Fibroblast of pulmonary artery (primary cell): ENCODE data around the gene ESX1.

Experiments used
- DNase-seq: peaks from one replicate; pipeline ENCODE4 v3.0.0-alpha.2; 2010; ENCODE audit warnings: low read depth
- H3K4me3 ChIP-seq: replicated peaks from 2 replicates; pipeline ENCODE4 v1.5.1; 2011; ENCODE audit warnings: low read depth, mild to moderate bottlenecking, control low read depth, low read length, moderate library complexity
- TF ChIP-seq, protein P1 (sequence below): IDR thresholded peaks from 2 replicates; pipeline ENCODE4 v1.5.1; 2011; ENCODE audit warnings: mild to moderate bottlenecking, control low read depth, low read length, inconsistent platforms; ENCODE audit errors: missing control alignments

ESX1 gene

DNA sequence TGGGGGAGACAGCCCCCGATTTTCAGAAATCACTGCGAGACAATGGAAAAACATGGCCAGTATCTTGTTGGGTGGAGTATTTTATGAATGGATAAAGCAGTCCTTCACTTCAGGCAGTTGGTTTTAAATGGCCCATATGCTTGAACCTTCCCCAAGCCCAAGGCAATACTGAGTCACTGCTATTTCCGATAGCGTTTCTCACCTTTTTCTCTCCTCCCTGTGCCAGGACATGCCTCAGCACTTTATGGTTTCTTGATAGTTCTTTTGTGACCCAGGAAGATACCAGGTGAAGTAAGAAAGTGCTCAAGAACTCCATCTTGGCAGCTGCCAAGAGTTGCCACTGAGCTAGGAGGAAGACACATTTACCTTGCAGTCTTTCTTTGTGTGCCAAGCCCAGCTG lies 26.8 kb upstream of the ESX1 start:
- TF ChIP-seq, protein P1, sequence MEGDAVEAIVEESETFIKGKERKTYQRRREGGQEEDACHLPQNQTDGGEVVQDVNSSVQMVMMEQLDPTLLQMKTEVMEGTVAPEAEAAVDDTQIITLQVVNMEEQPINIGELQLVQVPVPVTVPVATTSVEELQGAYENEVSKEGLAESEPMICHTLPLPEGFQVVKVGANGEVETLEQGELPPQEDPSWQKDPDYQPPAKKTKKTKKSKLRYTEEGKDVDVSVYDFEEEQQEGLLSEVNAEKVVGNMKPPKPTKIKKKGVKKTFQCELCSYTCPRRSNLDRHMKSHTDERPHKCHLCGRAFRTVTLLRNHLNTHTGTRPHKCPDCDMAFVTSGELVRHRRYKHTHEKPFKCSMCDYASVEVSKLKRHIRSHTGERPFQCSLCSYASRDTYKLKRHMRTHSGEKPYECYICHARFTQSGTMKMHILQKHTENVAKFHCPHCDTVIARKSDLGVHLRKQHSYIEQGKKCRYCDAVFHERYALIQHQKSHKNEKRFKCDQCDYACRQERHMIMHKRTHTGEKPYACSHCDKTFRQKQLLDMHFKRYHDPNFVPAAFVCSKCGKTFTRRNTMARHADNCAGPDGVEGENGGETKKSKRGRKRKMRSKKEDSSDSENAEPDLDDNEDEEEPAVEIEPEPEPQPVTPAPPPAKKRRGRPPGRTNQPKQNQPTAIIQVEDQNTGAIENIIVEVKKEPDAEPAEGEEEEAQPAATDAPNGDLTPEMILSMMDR = no peak
- DNase-seq = no peak
- H3K4me3 ChIP-seq = no peak overlapping the region

DNA sequence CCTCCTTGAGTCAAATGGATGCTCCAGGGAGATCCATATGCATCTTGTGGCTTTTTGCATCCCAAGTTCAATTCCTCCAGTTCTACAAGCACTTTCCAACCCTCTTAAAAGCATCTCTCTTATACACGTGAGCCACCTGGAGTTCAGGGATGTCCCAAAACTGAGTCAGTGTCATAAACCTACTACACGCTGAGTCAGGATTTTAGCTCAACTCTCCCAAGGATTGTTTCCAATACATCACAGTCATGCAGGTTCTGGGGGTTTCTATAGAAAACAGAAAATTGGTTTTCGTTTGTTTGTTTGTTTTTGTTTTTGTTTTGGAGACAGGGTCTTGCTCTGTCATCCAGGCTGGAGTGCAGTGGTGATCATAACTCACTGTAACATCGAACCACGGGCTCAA lies 25.9 kb upstream of the ESX1 start:
- DNase-seq = no peak
- TF ChIP-seq, protein P1 = no peak
- no peak overlapping the region for H3K4me3 ChIP-seq

DNA sequence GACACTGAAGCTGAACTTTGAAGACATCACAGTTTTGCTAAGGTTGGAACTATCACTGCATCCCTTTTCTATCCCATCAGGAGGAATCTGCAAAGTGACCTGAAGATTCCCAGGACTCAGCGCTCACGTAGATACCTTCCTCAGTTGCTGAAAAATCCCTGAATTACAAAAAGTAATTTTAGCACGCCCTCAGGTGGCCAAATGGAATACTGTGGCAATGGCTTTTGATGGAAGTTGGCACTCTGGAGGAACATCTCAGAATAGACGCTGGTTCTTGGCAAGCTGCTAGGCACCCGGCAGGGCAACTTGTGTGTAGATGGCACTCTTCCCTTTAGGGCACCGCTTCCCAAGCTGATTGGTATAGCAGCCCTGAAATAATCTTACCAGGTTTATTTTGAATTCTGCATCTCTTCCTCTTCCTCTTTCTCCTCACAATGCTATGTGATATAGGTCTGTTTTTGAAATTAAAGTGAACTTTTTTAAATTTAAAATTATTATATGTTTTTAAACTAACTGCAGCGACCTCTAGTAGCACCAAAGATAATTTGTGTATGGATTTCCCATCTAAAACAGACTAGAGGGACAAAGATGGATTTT lies 16.3 kb upstream of the ESX1 start:
- TF ChIP-seq, protein P1 = peak; percentile 63
- peak overlapping the region; percentile 49 for H3K4me3 ChIP-seq
- peak; percentile 46 for DNase-seq

DNA sequence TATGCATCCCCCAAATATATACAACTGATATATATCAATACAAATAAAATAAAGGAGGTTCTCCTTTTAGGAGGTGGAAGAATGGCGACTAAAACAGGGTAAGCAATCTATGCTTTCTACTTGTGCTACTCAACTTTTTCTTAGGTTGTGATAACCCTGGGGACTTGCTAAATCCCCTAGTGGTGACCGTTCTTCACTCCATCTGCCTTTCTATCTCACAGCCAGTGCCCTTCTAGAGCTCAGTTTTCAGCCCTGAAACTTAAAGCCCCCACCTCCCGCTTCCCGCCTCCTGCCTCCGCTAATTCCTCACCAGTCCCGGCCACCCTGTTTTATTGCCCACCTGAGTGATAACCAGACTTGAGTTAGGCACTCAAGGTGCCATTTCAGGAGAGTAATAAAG lies 15.5 kb upstream of the ESX1 start:
- no peak for DNase-seq
- TF ChIP-seq, protein P1 = no peak
- no peak overlapping the region for H3K4me3 ChIP-seq

DNA sequence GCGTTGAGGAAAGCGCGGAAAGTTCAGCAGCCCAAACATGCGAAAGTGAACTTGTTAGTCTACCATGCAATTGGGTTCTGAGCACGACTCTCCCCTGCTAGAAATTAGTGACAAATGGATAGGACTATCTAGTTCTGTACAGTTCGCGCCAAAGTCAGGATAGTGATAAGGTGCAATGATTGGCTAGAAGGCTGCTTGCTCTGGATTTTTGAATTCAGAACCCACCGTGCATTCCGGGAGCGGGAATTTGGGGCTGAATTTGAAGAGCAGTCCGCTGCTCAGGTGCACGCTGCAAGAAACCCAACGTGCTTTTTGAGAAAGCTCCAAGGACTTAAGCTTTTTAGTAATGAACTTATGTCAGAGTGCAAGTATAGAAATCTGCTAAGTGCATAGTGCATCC lies 732 bp upstream of the ESX1 start:
- DNase-seq = no peak
- TF ChIP-seq, protein P1 = no peak
- H3K4me3 ChIP-seq = no peak overlapping the region

DNA sequence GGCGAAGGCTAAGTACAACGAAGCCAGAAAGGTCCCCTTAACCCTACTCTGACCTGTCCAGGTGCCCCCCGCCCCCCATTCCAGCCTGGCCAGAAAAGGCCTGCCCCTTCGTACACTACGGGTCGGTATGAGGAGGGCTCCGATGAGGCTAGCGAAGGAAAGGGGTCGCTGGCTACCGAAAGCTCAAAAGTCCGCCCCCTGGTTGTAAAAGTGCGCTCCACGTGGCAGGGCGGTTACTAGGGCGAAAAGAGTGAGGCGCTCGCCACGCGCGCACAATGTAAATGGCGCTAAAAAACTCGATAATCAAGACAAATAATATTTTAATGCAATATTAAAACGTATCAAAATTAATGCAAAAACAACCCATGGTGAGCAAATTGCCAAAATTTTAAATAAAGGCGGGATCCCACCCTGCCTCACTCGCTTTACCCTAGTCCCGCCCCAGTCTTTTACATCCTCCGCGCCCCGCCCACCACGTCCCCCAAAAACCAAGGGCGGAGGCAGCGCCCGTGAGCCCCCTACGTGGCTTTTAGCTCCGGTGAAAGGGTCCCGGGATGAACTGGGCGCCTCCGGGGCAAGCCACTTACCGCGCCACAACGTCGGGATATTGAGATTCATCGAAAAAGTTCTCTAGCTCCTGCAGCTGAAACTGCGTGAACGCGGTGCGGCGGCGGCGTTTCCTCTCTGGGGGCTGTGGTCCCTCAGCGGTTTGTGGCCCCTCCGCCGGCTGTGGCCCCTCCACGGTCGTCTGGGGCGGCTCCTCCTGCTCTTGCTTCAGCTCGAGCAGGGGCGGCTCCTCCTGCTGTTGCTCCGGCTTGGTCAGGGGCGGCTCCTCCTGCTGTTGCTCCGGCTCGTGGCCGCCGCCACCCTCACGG lies 929 bp downstream of the ESX1 start:
- H3K4me3 ChIP-seq = no peak overlapping the region
- DNase-seq = no peak
- TF ChIP-seq, protein P1 = no peak
